Breast epithelium (tissue), 4 donors: Measurements from ENCODE around the gene TNN. TPM values are rescaled to one million over a fixed set of nuclear protein-coding genes. Genes with fewer than 3 reads are reported as not detected.
A peak's percentile ranks its signal among the peaks of the same experiment; 100 is the strongest.

Experiments used
- DNase-seq, 2 donors: peaks; one replicate each; pipeline ENCODE4 v3.0.0-alpha.2; 2019; ENCODE audit warnings: low spot score in 2 of 2
- H3K27ac ChIP-seq, 2 donors: fragments of 200-600 bp; sonication (generic) in 1 of 2; one replicate each; pipeline ENCODE4 v1.5.1; 2016 to 2019; ENCODE audit warnings: mild to moderate bottlenecking in 1 of 2
- H3K27me3 ChIP-seq, 2 donors: fragments of 200-600 bp; sonication (generic) in 1 of 2; one replicate each; pipeline versions ENCODE4 v1.5.1 to v1.6.0; 2017 to 2019; ENCODE audit warnings: control low read depth in 1 of 2, mild to moderate bottlenecking in 1 of 2
- H3K36me3 ChIP-seq: fragments of 200-600 bp; one replicate; pipeline ENCODE4 v1.5.1; 2019
- H3K4me1 ChIP-seq, 2 donors: fragments of 200-600 bp; sonication (generic); one replicate each; pipeline ENCODE4 v1.5.1; 2016 to 2019; ENCODE audit warnings: control low read depth in 1 of 2
- H3K4me3 ChIP-seq, 3 donors: fragments of 200-600 bp; sonication (generic); 1 replicate in 2 of 3; 2 replicates in 1 of 3; pipeline ENCODE4 v1.5.1; 2016 to 2019; ENCODE audit warnings: mild to moderate bottlenecking in 3 of 3, moderate library complexity in 2 of 3
- H3K9me3 ChIP-seq, 2 donors: fragments of 200-600 bp; sonication (generic) in 1 of 2; one replicate each; pipeline ENCODE4 v1.5.1; 2016 to 2019; ENCODE audit warnings: control low read depth in 1 of 2
- POLR2A ChIP-seq: fragments of 450-650 bp; IDR thresholded peaks from one replicate; pipeline ENCODE4 v1.6.1; 2016; ENCODE audit warnings: antibody characterized with exemption, mild to moderate bottlenecking, moderate library complexity
- POLR2AphosphoS5 ChIP-seq, 3 donors: sonication (generic); formaldehyde crosslinking; IDR thresholded peaks; one replicate each; pipeline ENCODE4 v1.6.1; 2017; ENCODE audit warnings: antibody characterized with exemption in 3 of 3
- intact Hi-C: fragments of 100-400 bp; cut with DNase I; formaldehyde crosslinking; loops from one replicate; pipeline ENCODE4 v1.15.1; 2023; ENCODE audit warnings: low total_unique reads
- total RNA-seq, 3 donors: library from RNA; depleted of rRNA; stranded (reverse); fragments of >200 nt; gene quantifications; one replicate each; pipeline ENCODE4 v1.1.0, GENCODE V29; 2016
- TF ChIP-seq, protein P1 (sequence below), 3 donors: fragments of 450-650 bp; IDR thresholded peaks; one replicate each; pipeline ENCODE4 v1.5.1; 2016 to 2017; ENCODE audit warnings: antibody characterized with exemption in 3 of 3, mild to moderate bottlenecking in 3 of 3, moderate library complexity in 3 of 3

Gene TNN
- total RNA-seq, 3 donors from 2014 or later = 1.3 to 2.6 (median 1.9) TPM

DNA sequence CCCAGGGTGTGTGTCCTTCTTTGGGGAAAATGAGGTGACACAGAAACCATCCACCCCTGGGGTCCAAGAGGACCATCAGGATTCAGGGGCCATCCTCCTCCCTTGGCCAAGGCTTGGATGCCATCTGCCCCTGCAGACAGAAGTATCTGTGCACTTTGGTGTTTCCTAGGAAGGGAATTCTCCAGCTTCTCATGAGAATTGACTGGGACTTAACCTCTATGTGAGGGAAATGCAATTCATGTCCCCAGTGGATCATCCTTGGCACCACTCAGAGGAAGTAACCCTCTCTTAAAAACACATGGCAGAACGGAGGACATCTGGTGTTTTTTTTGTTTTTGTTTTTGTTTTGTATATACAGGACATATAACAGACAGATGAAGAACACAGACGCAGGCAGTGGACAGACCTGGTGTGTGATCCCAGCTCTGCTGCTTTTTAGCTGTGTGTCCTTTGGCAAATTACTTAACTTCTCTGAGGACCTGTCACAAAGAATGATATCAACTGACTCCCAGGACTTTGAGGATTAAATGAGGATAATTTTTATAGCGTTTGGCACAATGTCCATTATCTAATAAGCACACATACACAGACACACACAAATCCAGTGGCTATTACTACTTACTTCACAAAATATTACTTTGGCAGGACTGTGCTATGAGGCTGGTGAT lies 3.8 kb downstream of the TNN start:
- Histone ChIP-seq H3K4me3 (no peak overlapping the region), H3K27me3 (no peaks in the 10 kb centered on the region), H3K36me3 (no peaks in the 10 kb centered on the region), H3K9me3 (no peaks in the 10 kb centered on the region), H3K27ac (peak overlapping the region in 1 of 2 donors; percentile 72), H3K4me1 (no peaks in the 10 kb centered on the region)
- no peak for DNase-seq
- TF ChIP-seq, protein P1, sequence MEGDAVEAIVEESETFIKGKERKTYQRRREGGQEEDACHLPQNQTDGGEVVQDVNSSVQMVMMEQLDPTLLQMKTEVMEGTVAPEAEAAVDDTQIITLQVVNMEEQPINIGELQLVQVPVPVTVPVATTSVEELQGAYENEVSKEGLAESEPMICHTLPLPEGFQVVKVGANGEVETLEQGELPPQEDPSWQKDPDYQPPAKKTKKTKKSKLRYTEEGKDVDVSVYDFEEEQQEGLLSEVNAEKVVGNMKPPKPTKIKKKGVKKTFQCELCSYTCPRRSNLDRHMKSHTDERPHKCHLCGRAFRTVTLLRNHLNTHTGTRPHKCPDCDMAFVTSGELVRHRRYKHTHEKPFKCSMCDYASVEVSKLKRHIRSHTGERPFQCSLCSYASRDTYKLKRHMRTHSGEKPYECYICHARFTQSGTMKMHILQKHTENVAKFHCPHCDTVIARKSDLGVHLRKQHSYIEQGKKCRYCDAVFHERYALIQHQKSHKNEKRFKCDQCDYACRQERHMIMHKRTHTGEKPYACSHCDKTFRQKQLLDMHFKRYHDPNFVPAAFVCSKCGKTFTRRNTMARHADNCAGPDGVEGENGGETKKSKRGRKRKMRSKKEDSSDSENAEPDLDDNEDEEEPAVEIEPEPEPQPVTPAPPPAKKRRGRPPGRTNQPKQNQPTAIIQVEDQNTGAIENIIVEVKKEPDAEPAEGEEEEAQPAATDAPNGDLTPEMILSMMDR (IDR thresholded peaks at IDR 0.05) = no peak
- TF ChIP-seq POLR2A (no peak), POLR2AphosphoS5 (IDR thresholded peaks at IDR 0.05) (no peak)
- intact Hi-C loops = no loop called here

GRCh38 chr1:175072099-175072951 lies 4.7 kb downstream of the TNN start:
- intact Hi-C loops = no loop called here
- Histone ChIP-seq H3K4me1 (no peaks in the 10 kb centered on the region), H3K4me3 (peak overlapping the region in 2 of 3 donors; percentile 14 to 49), H3K27me3 (no peaks in the 10 kb centered on the region), H3K36me3 (no peaks in the 10 kb centered on the region), H3K27ac (peak overlapping the region in 1 of 2 donors; percentile 72), H3K9me3 (no peaks in the 10 kb centered on the region)
- TF ChIP-seq POLR2AphosphoS5 (IDR thresholded peaks at IDR 0.05) (no peak), POLR2A (no peak)
- TF ChIP-seq, protein P1 (IDR thresholded peaks at IDR 0.05) = no peak
- DNase-seq = no peak

DNA sequence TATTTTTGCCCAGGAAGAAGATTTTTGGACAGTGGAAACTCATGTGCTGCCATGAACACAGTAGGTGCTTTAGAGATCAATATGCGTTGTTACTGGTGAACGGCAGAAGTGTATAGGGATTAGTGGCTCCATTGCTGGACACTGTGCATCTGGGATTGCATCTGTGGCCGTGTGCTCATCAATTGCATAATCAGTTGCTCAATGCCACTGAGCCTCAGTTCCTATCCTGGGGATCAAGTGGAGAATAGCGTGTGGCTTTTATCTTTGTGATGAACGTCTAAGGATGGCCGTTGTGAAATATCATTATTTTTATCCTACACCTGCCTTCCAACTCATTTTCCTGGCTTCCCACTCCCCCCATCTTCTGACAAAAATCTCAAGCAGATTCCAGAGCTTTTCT lies 5.4 kb downstream of the TNN start:
- TF ChIP-seq, protein P1 (IDR thresholded peaks at IDR 0.05) = no peak
- peak; percentile 38 to 86 (median 51) for TF ChIP-seq POLR2AphosphoS5 (IDR thresholded peaks at IDR 0.05)
- Histone ChIP-seq H3K27me3 (no peaks in the 10 kb centered on the region), H3K36me3 (no peaks in the 10 kb centered on the region), H3K4me1 (no peaks in the 10 kb centered on the region), H3K4me3 (no peak overlapping the region), H3K27ac (peak overlapping the region in 1 of 2 donors; percentile 63), H3K9me3 (no peaks in the 10 kb centered on the region)
- no peak for DNase-seq
- intact Hi-C loops = no loop called here

DNA sequence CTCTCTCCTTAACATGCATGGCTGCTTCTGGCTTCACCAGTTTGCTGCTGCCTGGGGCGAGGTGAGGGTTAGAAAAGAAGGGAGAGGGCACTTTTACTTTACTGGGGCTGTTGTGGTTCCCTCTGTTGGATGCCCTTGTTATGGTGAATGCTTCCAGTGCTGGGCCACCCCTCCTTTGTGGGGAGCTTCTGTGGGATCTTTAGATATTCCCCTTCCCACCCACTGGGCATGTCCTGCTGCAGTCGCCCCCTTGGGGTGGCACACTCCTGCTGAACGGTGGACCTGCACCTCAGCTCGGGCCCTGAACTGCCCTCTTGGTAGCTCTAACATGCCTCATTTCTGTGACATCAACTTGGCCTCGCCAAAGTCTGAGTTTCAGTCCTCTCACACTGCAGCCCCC lies 6.0 kb downstream of the TNN start:
- H3K4me1 ChIP-seq = no peaks in the 10 kb centered on the region
- H3K4me3 ChIP-seq = no peak overlapping the region
- H3K9me3 ChIP-seq = no peaks in the 10 kb centered on the region
- peak overlapping the region in 1 of 2 donors; percentile 63 for H3K27ac ChIP-seq
- TF ChIP-seq, protein P1 (IDR thresholded peaks at IDR 0.05) = no peak
- no peak for TF ChIP-seq POLR2AphosphoS5 (IDR thresholded peaks at IDR 0.05)
- no peak for TF ChIP-seq POLR2A
- DNase-seq = no peak
- no peaks in the 10 kb centered on the region for H3K36me3 ChIP-seq
- intact Hi-C loops = no loop called here
- H3K27me3 ChIP-seq = no peaks in the 10 kb centered on the region
